ENCODE data around the gene PPFIBP1. TPM values are rescaled to one million over a fixed set of nuclear protein-coding genes. Genes with fewer than 3 reads are reported as not detected.
"Not testable (repeated sequence)": the region's sequence is repeated elsewhere in the genome, so short reads cannot be mapped to it uniquely, and the experiment has no call there.

Gene PPFIBP1
- total RNA-seq, 1 donor = 20.2 TPM

DNA sequence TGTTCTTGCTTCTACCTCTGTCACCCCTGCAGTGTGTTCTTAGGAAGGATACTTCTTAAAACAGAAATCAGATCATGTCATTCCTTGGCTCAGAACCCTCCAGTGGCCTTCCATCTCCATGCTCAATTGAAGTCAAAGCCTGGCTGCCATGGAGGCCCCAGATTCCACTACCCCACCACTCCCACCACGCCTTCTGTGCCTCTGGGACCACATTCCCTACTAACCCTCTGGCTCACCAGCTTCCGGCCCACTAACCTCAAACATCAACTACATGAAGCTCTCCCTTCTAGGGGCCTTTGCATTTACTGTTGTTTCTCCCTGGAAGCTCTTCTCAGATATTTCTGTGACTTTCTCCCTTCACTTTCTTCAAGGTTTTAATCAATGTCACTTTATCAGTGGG is 96.1 kb downstream of the PPFIBP1 start:
- DNase-seq (ENCODE audit: low read depth in 2 of 3, low spot score in 2 of 3) = no peak

DNA sequence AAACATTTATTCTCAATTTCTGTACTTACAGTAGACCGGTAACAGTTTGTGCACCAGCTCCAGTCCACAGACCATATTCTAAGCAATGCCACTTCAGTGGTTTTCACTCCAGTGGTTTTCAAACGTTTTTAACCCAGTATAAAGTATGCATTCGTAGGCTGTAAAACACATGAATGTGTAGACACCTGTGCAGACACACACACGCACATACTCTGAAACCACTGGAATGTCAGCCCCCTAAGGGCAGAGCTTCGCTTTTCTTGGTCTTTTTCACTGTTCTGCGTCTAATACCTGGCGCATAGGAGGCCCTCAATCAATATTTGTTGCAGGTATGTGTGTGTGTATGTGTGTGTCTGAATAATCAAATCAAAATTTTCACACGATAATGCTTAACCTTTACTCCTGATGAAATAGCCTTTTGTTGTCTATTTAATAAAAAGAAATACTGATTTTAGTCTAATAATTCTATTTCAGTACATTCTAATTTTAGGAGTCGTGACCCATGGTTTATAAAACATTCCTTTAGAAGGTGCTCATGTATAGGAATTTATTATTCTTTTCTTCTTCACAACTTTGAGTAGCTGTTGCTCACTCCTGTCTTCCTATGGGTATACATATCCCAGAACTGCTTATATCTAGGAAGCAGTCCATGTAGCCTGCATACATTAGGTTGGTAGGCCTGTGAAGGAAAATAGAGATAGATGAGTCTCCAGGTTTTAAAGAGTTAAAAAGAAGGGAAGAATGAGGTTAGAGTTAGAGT is 98.6 kb downstream of the PPFIBP1 start:
- no peak for DNase-seq (ENCODE audit: low read depth in 2 of 3, low spot score in 2 of 3)

DNA sequence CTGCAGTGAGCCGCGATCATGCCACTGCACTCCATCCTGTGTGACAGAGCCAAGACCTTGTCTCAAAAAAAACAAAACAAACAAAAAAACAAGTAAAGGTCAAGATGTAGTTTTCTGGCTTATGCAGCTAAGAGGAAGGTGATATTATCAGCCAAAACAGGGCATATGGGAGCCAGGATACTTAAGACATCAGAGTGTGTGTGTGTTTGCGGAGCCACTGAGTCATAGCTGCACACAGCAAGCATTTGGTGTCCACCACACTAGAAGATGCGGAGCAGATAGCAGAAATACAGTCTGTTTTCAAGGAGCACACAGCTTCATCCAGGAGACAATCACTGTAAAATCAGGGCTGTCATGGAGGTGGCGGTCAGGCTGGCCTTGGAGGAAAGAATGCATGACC is 99.6 kb downstream of the PPFIBP1 start:
- no peak for DNase-seq (ENCODE audit: low read depth in 2 of 3, low spot score in 2 of 3)

DNA sequence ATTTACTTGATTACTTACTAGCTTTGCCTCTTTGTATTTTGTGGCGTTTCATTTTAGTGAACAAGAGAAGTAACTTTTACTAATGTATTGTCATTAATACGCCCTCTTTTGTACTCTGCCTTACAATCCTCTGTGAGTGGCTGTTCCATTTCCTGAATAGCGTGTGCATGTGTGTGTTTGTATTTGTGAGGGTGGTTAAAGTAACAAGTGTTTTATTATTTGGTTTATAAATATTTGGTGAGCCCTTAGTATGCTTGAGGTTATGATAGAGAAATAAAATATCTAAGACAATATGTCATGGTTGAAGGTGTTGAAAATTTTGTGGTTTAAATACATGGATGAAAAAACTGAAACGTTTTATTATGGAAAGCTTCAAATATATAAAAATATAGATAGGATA is 100.6 kb downstream of the PPFIBP1 start:
- no peak for DNase-seq (ENCODE audit: low read depth in 2 of 3, low spot score in 2 of 3)

DNA sequence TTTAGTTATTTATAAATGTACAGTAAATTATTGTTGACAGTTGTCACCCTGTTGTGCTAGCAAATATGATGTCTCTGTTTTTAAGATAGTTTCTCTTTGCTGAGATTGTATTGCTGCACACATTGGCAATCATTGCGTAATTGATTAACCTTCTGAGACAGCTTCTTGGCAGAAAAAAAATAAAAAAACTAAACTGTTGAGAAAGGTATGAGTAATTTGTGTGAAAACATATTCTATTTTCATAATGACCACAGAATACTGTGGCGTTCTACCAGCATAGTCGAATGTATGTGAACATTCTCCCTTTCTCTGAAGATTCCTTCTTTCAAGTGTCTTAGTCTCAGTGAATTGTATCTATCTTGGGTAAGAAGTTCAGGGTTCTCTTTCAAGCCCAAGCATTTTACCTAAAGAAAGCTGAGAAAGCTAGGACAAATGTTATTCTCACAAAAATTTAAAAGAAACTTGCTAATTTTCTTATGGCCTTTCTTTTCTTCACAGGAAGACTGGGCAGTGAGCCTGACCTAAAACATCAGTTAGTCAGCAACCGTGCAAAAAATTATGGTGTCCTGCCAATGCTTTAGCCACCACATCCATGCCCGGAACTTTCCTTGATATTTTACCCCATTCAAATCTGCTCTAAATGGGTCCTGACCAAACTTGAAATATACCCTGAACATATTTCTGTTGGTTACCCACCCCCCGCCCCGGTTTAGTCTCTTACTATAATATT is 103.3 kb downstream of the PPFIBP1 start:
- no peak for DNase-seq (ENCODE audit: low read depth in 2 of 3, low spot score in 2 of 3)

DNA sequence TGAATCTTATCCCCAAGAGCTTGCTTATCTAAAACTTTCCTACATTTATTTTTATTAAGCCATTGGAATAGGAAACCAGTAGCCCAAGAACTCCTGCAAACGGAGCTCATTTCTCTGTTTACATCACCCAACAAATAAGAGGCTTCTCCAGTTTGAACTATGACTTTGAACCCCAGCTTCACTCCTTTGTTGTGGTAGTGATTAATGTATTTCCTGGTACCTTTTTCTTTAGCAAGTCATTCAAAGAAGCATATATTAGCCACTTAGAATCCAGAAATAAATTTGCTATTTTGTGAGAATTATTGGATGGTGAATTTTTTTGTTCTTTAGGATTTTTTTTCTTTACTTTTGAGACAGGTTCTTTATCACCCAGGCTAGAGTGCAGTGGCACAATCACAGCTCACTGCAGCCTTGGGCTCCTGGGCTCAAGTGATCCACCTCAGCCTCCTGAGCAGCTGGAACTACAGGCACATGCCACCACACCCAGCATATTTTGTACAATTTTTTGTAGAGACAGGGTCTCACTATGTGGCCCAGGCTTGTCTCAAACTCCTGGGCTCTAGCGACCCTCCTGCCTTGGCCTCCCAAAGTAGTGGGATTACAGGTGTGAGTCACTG is 104.0 kb downstream of the PPFIBP1 start:
- DNase-seq (ENCODE audit: low read depth in 2 of 3, low spot score in 2 of 3) = not testable (repeated sequence)

DNA sequence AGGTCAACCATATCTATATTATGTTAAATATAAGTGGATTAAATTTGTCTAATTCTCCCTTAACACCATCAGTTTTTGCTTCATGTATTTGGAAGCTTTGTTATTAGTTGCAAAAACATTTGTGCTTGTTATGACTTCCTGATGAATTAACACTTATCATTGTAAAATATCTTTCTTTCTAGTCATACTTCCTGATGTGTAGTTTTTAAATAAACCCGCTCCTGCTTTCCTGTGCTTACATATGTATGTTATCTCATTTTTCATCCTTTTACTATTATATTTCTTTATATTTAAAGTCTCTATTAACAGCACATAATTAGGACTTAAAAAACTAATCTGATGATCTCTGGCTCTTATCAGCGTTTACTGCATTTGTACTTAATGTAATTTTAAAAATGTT is 106.2 kb downstream of the PPFIBP1 start:
- not testable (repeated sequence) for DNase-seq (ENCODE audit: low read depth in 2 of 3, low spot score in 2 of 3)

DNA sequence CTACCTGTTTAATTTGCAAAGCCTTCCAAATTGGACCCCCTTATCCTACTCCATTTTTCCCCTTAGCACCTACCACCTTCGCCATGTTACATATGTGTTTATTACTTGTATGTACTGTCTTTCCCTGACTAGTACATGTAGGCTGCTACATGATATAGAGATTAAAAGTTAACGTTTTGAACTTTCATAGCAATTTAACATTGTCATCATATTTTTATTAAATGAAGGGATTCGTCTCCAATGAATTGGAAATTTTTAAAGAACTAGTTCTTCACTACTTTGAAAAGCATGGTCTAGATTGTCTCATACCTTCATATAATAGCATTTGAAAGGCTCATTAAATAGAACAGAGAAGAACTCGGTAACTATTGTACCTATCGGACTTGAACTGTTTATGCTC is 107.4 kb downstream of the PPFIBP1 start:
- DNase-seq (ENCODE audit: low read depth in 2 of 3, low spot score in 2 of 3) = no peak

DNA sequence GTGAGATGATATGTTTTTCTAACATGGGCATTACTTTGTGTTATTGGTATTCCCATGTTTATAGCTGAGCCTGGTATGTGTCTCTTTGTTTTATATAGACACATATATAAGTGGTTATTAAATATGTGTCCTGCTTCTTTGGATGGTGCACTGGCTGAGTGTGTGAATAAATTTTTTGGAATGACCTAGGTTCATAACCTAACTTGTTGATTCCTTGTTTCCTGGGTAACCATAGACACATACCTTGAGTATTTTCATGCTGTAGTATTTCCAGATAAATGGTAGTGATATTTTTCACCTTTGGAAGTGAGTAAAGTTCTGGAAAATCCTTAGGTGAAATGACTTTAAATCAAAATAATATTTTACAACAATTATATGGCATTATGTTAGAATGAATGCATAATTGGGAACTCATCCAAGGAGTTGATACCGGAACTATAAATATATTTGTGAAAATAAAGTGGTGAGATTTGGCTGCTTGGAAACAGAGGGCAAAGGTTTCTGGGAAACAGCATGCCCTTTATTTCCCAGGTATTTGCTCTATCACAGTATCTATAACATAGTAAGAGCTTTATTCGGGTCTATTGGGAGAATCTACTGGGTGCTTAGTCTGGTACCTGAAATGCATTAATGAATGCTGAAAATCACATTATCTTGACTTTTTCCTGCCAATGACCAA is 107.9 kb downstream of the PPFIBP1 start:
- no peak for DNase-seq (ENCODE audit: low read depth in 2 of 3, low spot score in 2 of 3)

DNA sequence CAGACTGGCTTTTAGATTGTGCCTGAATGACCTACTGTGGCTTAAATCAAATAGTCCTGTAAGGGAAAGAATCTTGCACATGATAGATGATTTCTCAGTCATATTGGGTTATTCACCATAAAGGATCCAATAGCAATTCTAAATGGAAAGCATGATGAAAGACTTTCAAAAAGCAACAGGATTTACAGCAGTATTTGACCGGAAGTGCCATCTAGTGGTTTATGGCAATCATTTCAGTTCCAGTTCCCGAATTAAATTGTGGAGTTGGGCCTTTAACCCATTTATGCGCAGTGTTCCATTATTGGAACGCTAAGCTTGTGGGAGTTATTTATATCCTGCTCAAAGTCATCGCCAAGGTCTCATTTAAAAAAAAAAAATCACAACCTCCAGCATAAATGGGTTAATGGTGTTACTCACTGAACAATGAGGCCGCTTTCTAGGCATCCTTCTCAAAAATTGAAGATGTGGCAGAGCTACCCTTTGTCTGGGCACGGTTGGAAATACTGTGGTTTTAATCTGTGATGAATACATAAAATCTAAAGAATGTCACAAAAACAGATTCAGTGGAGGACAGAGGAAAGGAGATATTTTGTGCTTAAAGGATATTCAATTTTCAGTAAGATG is 111.5 kb downstream of the PPFIBP1 start:
- peak in 2 of 3 donors; percentile 31 to 62 for DNase-seq (ENCODE audit: low read depth in 2 of 3, low spot score in 2 of 3)

DNA sequence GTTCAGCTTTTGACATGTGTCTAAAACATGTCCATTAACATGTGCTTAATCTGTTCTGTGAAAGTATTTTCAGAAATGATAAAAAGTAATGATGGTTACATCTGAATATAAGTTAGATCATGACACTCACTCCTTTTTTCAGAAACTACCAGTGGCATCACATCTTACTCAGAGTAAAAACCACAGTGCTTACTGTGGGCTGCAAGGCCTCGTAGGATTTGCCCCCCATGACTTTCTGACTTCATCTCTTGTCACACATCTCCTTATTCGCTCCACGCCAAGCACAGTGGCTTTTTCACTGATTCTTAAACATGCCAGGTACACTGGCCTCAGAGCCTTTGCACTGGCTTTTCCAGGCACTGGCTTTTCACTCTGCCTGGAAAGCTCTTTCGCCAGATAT is 112.6 kb downstream of the PPFIBP1 start:
- DNase-seq (ENCODE audit: low read depth in 2 of 3, low spot score in 2 of 3) = not testable (repeated sequence)

DNA sequence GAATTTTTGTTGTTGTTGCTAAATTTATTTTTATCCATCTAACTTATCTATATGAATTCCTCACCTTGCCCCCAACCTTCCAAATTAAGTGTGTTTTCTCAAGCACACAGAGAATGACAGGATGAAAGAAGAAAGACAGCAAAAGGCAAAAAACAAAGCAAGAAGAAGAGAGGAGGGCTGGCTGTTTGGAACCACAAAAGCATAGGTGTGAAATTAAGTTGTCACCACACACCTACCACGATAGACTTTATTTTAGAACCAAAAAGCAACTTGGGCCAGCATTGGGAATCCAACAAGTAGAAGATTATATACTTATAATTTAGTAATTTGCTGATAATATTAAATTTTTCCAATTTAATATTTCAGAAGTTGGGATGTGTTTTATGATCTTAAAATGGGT is 113.5 kb downstream of the PPFIBP1 start:
- no peak for DNase-seq (ENCODE audit: low read depth in 2 of 3, low spot score in 2 of 3)

DNA sequence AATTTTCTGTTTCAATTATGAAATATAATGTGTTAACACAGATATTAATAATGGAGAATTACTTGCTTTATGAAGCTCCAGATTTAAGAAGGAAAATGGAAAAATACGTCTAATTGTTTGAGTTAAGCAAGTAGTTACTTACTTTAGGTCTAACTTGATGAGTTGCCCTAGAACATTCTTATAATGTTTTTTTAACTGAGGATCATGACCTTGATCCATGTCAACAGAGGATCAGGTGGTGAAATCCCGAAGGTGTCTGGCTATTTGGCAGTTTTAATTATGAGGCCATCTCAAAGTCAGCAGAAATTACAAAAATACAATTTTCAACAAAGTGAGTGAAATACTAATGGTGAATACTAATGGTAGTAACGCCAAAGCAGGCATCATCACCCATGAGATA is 115.3 kb downstream of the PPFIBP1 start:
- no peak for DNase-seq (ENCODE audit: low read depth in 2 of 3, low spot score in 2 of 3)

DNA sequence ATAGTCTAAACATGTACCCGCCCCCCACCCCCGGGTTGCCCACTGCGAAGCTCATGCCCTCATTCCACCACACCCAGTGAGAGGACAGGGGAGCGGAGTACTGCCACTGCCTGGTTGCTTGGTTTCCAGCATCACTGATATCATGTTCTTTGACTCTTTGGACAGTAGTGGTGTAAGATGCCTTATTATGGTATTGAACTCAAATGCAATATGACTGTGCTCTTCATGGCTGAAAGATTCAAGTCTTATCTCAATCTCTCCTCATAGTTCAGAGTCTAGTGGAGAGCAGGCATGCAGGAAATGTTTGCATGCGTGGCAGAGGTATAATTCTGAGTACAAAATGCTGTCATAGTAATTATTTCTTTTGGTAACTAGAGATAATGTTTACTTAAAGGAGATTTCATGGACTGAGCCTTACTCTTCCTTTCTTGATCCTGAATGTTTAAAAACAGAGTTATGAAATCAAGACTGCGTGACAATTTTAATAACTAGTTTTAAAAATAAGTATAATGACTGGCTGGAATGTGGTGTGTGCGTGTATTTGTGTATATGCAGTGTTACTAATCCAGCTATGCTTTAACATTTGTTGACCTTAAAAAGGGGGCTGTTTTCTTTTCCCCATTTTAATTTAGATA is 116.7 kb downstream of the PPFIBP1 start:
- not testable (repeated sequence) for DNase-seq (ENCODE audit: low read depth in 2 of 3, low spot score in 2 of 3)

DNA sequence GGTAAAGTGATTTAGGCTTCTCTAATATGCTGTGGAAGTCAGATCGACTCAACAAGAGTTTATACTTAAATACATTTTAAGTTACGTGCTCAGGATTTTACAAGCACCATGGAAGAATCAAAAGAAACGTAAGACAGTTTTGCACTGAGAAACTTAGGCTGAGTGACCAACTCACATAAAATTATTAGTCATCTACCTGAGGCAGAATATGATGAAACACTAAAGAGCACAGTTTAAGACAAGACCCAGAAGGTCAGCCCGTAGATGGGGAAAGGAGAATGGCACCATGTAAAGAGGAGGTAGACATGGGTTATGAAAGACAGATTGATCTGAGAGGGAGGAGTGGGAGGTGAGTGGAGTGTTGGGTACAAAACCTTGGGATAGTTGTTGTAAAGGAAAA is 118.4 kb downstream of the PPFIBP1 start:
- DNase-seq (ENCODE audit: low read depth in 2 of 3, low spot score in 2 of 3) = not testable (repeated sequence)

DNA sequence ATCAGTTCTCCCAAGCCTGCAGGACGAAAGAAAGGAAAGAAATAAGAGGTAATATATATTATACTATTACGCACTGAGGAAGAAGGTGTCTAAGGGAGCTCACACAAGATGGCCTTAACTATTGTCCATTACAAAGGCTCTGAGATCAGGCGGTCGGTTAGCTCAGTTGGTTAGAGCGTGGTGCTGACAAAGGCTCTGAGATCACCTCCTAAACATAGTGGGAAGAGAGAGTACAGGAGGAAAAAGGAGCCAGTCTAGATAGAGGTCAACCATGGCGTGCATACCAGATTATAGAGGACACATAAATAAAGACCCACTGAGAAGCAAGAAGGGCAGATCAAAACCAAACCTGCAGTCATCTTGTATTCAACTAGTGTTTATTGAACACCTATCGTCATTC is 118.9 kb downstream of the PPFIBP1 start:
- DNase-seq (ENCODE audit: low read depth in 2 of 3, low spot score in 2 of 3) = not testable (repeated sequence)

DNA sequence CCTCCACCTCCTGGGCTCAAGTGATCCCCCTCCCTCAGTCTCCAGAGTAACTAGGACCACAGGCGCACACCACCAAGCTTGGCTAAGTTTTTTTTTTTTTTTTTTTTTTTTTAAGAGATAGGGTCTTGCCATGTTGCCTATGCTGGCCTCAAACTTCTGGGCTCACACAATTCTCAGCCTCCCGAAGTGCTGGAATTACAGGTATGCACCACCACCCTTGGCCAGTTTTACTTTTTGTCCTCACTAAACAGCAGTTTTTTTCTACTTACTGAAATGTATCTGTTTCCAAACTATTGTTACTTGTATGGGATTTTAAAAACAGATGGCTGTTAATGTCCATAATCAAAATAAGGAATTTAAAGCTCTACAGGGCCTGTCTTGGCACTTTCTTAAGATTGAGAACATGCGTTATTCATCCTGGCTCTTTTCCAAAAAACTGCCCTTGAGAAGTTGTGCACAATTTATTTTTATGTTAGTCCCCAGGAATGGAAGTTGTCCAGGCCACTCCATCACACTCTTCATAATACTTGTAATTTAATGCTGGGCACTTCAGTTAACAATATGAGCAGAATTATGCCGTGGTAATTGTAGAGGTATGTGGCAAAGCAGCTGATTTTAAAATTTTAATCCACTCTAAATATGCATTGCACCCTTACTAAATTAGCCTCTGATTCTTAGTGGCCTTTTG is 120.3 kb downstream of the PPFIBP1 start:
- no peak for DNase-seq (ENCODE audit: low read depth in 2 of 3, low spot score in 2 of 3)

DNA sequence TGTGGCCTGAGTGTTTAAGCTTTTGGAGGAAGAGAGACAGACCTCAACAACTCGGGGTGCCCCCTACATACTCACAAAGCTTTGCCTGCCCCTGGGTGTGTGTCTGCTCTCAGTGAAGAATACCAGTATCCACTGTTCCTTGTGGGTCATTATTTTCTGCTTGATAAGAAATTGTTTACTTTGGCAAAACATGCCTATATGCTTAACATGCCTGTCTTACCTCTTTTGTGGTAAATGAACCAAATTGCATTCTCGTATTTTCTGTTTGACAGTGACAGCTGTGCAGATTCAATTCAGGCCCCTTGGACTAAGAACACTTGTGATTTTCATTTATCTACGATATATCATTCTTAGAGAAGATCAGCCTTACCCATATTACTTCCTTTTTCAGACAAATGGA is 121.7 kb downstream of the PPFIBP1 start:
- no peak for DNase-seq (ENCODE audit: low read depth in 2 of 3, low spot score in 2 of 3)

DNA sequence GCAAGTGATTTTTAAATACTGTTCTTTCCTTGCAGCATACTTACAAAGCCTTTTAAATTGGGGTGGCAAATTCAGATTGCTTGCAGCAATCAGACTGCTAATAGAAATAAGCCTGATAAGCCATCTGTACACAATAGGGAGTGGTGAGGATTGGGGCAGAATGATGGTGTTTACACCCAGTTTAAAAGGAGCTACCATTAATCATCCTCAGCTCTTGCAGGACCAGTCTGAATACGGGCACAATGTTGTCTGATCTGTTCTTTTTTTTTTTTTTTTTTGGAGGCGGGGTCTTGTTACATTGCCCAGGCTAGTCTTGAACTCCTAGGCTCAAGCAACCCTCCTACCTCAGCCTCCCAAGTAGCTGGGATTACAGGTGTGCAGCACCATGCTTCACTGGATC is 122.1 kb downstream of the PPFIBP1 start:
- no peak for DNase-seq (ENCODE audit: low read depth in 2 of 3, low spot score in 2 of 3)

DNA sequence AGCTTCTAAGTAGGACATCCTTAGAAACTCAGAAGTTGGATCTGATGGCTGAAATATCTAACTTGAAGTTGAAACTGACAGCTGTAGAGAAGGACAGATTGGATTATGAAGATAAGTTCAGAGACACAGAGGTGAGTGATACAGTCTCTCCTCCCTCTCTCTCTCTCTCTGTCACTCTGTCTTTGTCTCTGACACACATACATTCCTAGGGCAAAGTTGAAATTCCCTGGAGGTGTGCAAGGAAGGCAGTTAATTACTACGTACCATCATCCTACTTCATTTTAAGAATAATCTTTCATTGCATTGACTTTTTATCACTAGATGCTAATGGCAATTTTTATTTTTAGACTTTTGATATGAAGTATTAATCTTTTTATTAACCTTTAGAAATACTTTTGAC is 126.0 kb downstream of the PPFIBP1 start:
- no peak for DNase-seq (ENCODE audit: low read depth in 2 of 3, low spot score in 2 of 3)

Measured in hematopoietic multipotent progenitor cell (in vitro differentiated cells).